HepG2 (cell line): ENCODE results near the gene TXLNA. TPM values are rescaled to one million over a fixed set of nuclear protein-coding genes. Genes with fewer than 3 reads are reported as not detected.

Experiments used
- ATAC-seq: fragments of 200-7000 bp; cut with Tn5 transposase; 3 replicates; pipeline ENCODE4 v1.9.1; 2020; ENCODE audit warnings: mild to moderate bottlenecking, moderate library complexity
- BruUV-seq: library from RNA; stranded (reverse); fragments of 400-500 nt; replicated peaks from 2 replicates; lab custom pipeline; 2021; lab: Mats Ljungman, UMichigan
- CTCF ChIA-PET: fragments of 300-600 bp; formaldehyde crosslinking; extraction: SDS; loops from one replicate; lab custom pipeline; 2021; ENCODE audit warnings: low total read pairs, inconsistent platforms, low intra/inter-chr PET ratio; lab: Yijun Ruan, JAX
- POLR2A ChIA-PET: fragments of 350-600 bp; sonication (Branson Sonifier 250); formaldehyde crosslinking; loops from one replicate; lab custom pipeline; 2020; ENCODE audit warnings: antibody characterized with exemption, inconsistent platforms; lab: Yijun Ruan, JAX
- DNase-seq: peaks from one replicate; pipeline ENCODE4 v3.0.0-alpha.2; 2015; ENCODE audit warnings: low spot score
- FAIRE-seq: peaks from 3 replicates; lab custom pipeline; 2011; peaks lifted over from hg19 to GRCh38; lab: Jason Lieb, UNC
- H2AFZ ChIP-seq: one replicate; pipeline ENCODE4 v1.6.1; 2011; ENCODE audit warnings: low read length, inconsistent platforms
- H3K27ac ChIP-seq: fragments of 300-600 bp; 3 replicates; pipeline ENCODE4 v1.8.0; 2011; ENCODE audit warnings: mixed run types, mild to moderate bottlenecking, mixed read lengths, low read length, inconsistent platforms; ENCODE audit not compliant: insufficient read depth; ENCODE audit errors: extremely low read length
- H3K27me3 ChIP-seq, 2 experiments: fragments of 200-600 bp in 1 of 2; 2 replicates in 1 of 2; 3 replicates in 1 of 2; pipeline versions ENCODE4 v1.6.0 to v1.8.0; 2011; ENCODE audit warnings: low read length in 2 of 2, mild to moderate bottlenecking in 2 of 2, moderate library complexity in 2 of 2, inconsistent platforms in 1 of 2; ENCODE audit not compliant: insufficient read depth in 2 of 2, control insufficient read depth in 1 of 2
- H3K36me3 ChIP-seq, 2 experiments: fragments of 200-600 bp in 1 of 2; replicated peaks in 1 of 2; 2 replicates in 1 of 2; 3 replicates in 1 of 2; pipeline versions ENCODE4 v1.5.1 to v1.8.0; 2011; ENCODE audit warnings: low read length in 2 of 2, inconsistent platforms in 1 of 2; ENCODE audit not compliant: insufficient read depth in 2 of 2, control insufficient read depth in 1 of 2
- H3K4me1 ChIP-seq: 2 replicates; pipeline ENCODE4 v1.5.1; 2012; ENCODE audit warnings: low read length, inconsistent platforms; ENCODE audit not compliant: insufficient read depth
- H3K4me2 ChIP-seq: 2 replicates; pipeline ENCODE4 v1.6.0; 2011; ENCODE audit warnings: low read depth, low read length, inconsistent platforms
- H3K4me3 ChIP-seq, 3 experiments: fragments of 200-600 bp in 1 of 3; sonication (generic), shearing (Covaris generic) in 1 of 3; replicated peaks in 1 of 3; 2 replicates each; pipeline ENCODE4 v1.5.1; 2011 to 2016; ENCODE audit warnings: low read length in 3 of 3, inconsistent platforms in 2 of 3, low read depth in 2 of 3, mild to moderate bottlenecking in 2 of 3, control low read depth in 1 of 3, mixed read lengths in 1 of 3; ENCODE audit not compliant: insufficient read depth in 1 of 3
- H3K79me2 ChIP-seq: one replicate; pipeline ENCODE4 v1.6.1; 2011; ENCODE audit warnings: low read length, inconsistent platforms; ENCODE audit not compliant: insufficient read depth
- H3K9ac ChIP-seq: 2 replicates; pipeline ENCODE4 v1.6.0; 2011; ENCODE audit warnings: mild to moderate bottlenecking, low read depth, low read length, inconsistent platforms; ENCODE audit not compliant: insufficient read depth
- H3K9me3 ChIP-seq: 2 replicates; pipeline ENCODE4 v1.5.1; 2012; ENCODE audit warnings: mild to moderate bottlenecking, low read length
- H4K20me1 ChIP-seq: 2 replicates; pipeline ENCODE4 v1.6.0; 2011; ENCODE audit warnings: inconsistent platforms, mild to moderate bottlenecking, low read length, moderate library complexity; ENCODE audit not compliant: insufficient read depth
- AGO2 ChIP-seq: fragments of 200-400 bp; formaldehyde crosslinking; optimal IDR thresholded peaks from 2 replicates; pipeline ENCODE3; 2017; ENCODE audit warnings: mild to moderate bottlenecking, low read depth, low read length, moderate library complexity
- ATF7 ChIP-seq, 2 experiments: fragments of 450-650 bp in 1 of 2; sonication (generic) in 1 of 2; formaldehyde crosslinking in 1 of 2; IDR thresholded peaks; 2 replicates each; pipeline versions ENCODE4 v1.4.0 to v1.6.1; 2016 to 2020; ENCODE audit warnings: antibody characterized with exemption in 1 of 2, mild to moderate bottlenecking in 1 of 2, missing genetic modification reagents in 1 of 2
- BCL3 ChIP-seq: sonication (generic); formaldehyde crosslinking; IDR thresholded peaks from 2 replicates; pipeline ENCODE4 v1.5.1; 2020; ENCODE audit warnings: mild to moderate bottlenecking, missing genetic modification reagents, moderate library complexity
- FOXA3 ChIP-seq: IDR thresholded peaks from 2 replicates; pipeline ENCODE4 v1.6.1; 2016; ENCODE audit warnings: missing genetic modification reagents, missing compliant biosample characterization
- MAF1 ChIP-seq: sonication (generic); formaldehyde crosslinking; IDR thresholded peaks from 2 replicates; pipeline ENCODE4 v1.5.0; 2020; ENCODE audit warnings: missing genetic modification reagents, borderline replicate concordance
- POLR2G ChIP-seq: fragments of 200-400 bp; formaldehyde crosslinking; IDR thresholded peaks from 2 replicates; pipeline ENCODE4 v1.6.1; 2018; ENCODE audit warnings: mild to moderate bottlenecking, low read depth, low read length, moderate library complexity
- SATB2 ChIP-seq: sonication (generic); formaldehyde crosslinking; IDR thresholded peaks from 2 replicates; pipeline ENCODE4 v1.5.0; 2020; ENCODE audit warnings: missing genetic modification reagents
- SNAPC5 ChIP-seq: sonication (generic); formaldehyde crosslinking; IDR thresholded peaks from 2 replicates; pipeline ENCODE4 v1.8.1; 2023; ENCODE audit warnings: mild to moderate bottlenecking, missing genetic modification reagents, borderline replicate concordance
- ZNF207 ChIP-seq: fragments of 450-650 bp; IDR thresholded peaks from 2 replicates; pipeline ENCODE4 v1.6.1; 2016; ENCODE audit warnings: antibody characterized with exemption, borderline replicate concordance
- ZNF24 ChIP-seq: fragments of 450-650 bp; IDR thresholded peaks from 2 replicates; pipeline ENCODE4 v1.6.1; 2017; ENCODE audit warnings: antibody characterized with exemption, mild to moderate bottlenecking
- ZNF530 ChIP-seq: sonication (generic); formaldehyde crosslinking; IDR thresholded peaks from 2 replicates; pipeline ENCODE4 v1.5.0; 2020; ENCODE audit warnings: low read depth, mild to moderate bottlenecking, missing genetic modification reagents
- ZNF556 ChIP-seq: sonication (generic); formaldehyde crosslinking; IDR thresholded peaks from 2 replicates; pipeline ENCODE4 v1.4.0; 2020; ENCODE audit warnings: mild to moderate bottlenecking, missing genetic modification reagents, borderline replicate concordance
- ZNF569 ChIP-seq: sonication (generic); formaldehyde crosslinking; IDR thresholded peaks from 2 replicates; pipeline ENCODE4 v1.5.0; 2020; ENCODE audit warnings: mild to moderate bottlenecking, missing genetic modification reagents, moderate library complexity, borderline replicate concordance
- ZSCAN25 ChIP-seq: sonication (generic); formaldehyde crosslinking; IDR thresholded peaks from 2 replicates; pipeline ENCODE4 v1.8.0; 2022; ENCODE audit warnings: mild to moderate bottlenecking, missing genetic modification reagents
- WGBS: methylation state at CpG from one replicate; pipeline ENCODE4 v1.1.6; 2017; ENCODE audit warnings: low lambda C conversion rate; 5-methylcytosine and 5-hydroxymethylcytosine counted together
- in situ Hi-C: cut with HindIII; loops from 2 replicates; pipeline ENCODE4 v1.10.0; 2017; ENCODE audit warnings: low pct_unique_long_range_greater_than_20kb; ENCODE audit not compliant: extremely low pct_ligation_motif_present
- intact Hi-C: fragments of 100-400 bp; cut with micrococcal nuclease; formaldehyde crosslinking; loops from one replicate; pipeline ENCODE4 v1.10.0; 2022; ENCODE audit not compliant: unreplicated experiment
- polyA plus RNA-seq, 8 experiments: library from polyadenylated mRNA; depleted of rRNA in 3 of 8; stranded (reverse) in 7 of 8; unstranded in 1 of 8; fragments of >200 nt; fragmentation: Illumina TruSeq in 4 of 8; extraction: Trizol in 4 of 8; gene quantifications; 2 replicates each; pipeline versions ENCODE4 v1.2.1 to v1.2.3, GENCODE V29; 2011 to 2016; ENCODE audit warnings: low read depth in 4 of 8, missing spikeins in 1 of 8, mixed read lengths in 1 of 8; ENCODE audit not compliant: insufficient read depth in 1 of 8
- total RNA-seq, 5 experiments: library from RNA; depleted of rRNA; stranded (reverse); fragments of >200 nt; fragmentation: Illumina TruSeq; extraction: Trizol; gene quantifications; 2 replicates each; pipeline ENCODE4 v1.2.3, GENCODE V29; 2016; ENCODE audit warnings: low read depth in 1 of 5

The TXLNA gene
- total and polyA plus RNA-seq, 2 of the 13 experiments (the other 11 are each of a cell fraction or from before 2014, with no cell fraction given), result 29.6 to 67.8 TPM

GRCh38 chr1:32198237-32199042 lies 19.0 kb downstream of the TXLNA start (continued):
- TF ChIP-seq MAF1, result no peak

- ChIA-PET POLR2A (interaction anchor here (0.6 to 4.8 kb wide), 3 partner anchors 19 to 138 kb away, joined by 3 to 38 read pairs (median 3); partner anchors contain the start of gene TXLNA), CTCF (no interaction called here)
- ATAC-seq (no peak), FAIRE-seq (no peak), DNase-seq (no peak)
- in situ Hi-C loops (no loop called here), intact Hi-C loops (no loop called here)
- Histone ChIP-seq H4K20me1 (no peaks in the 10 kb centered on the region), H3K27ac (no peak overlapping the region), H3K36me3 (peaks cover 17 to 32% of the 10 kb centered on the region in 2 experiments), H3K79me2 (no peaks in the 10 kb centered on the region), H3K9me3 (no peaks in the 10 kb centered on the region), H3K4me1 (peaks cover 20% of the 10 kb centered on the region), H3K9ac (no peak overlapping the region), H2AFZ (no peak overlapping the region), H3K4me3 (no peak overlapping the region), H3K4me2 (no peak overlapping the region), H3K27me3 (no peaks in the 10 kb centered on the region)
- BruUV-seq, result no TSS peak
- peak; percentile 9 for TF ChIP-seq AGO2
- TF ChIP-seq POLR2G, result peak; percentile 22
- no peak for TF ChIP-seq SATB2
- 89% methylated on average over 3 of the region's 4 CpGs for WGBS
Observed at GRCh38 chr1:32199043-32199716, 19.7 kb downstream of the TXLNA start.

GRCh38 chr1:32199717-32200072 lies 20.2 kb downstream of the TXLNA start:
- in situ Hi-C loops, result no loop called here
- Histone ChIP-seq H3K79me2 (no peaks in the 10 kb centered on the region), H3K4me1 (peaks cover 20% of the 10 kb centered on the region), H3K27me3 (no peaks in the 10 kb centered on the region), H3K4me2 (peak overlapping the region; percentile 96; the same call in 1 of the 2 replicates), H3K9me3 (no peaks in the 10 kb centered on the region), H3K4me3 (peak overlapping the region in 1 of 3 experiments; percentile 72; a peak in 1 of 6 replicates), H3K27ac (no peak overlapping the region), H2AFZ (no peak overlapping the region), H4K20me1 (no peaks in the 10 kb centered on the region), H3K9ac (no peak overlapping the region), H3K36me3 (peaks cover 13 to 26% of the 10 kb centered on the region in 2 experiments)
- intact Hi-C loops, result no loop called here
- ATAC-seq (peak; percentile 2; the same call in 2 of the 3 replicates), DNase-seq (no peak), FAIRE-seq (no peak)
- BruUV-seq, result no TSS peak
- WGBS, result 100% methylated on average over 1 of the region's 6 CpGs
- CTCF ChIA-PET, result no interaction called here
- POLR2A ChIA-PET, result interaction anchor here (0.6 to 4.8 kb wide), 8 partner anchors 16 to 195 kb away, joined by 3 to 38 read pairs (median 4); partner anchors contain the start of genes BSDC1, TMEM39B and TXLNA
- no peak for TF ChIP-seq ZSCAN25 (CRISPR knock-in tag)
- no peak for TF ChIP-seq BCL3
- TF ChIP-seq ZNF569 (CRISPR knock-in tag), result no peak
- peak; percentile 59 for TF ChIP-seq AGO2
- TF ChIP-seq ZNF530 (CRISPR knock-in tag), result no peak
- no peak for TF ChIP-seq ZNF24
- no peak for TF ChIP-seq SNAPC5 (CRISPR knock-in tag)
- no peak for TF ChIP-seq ZNF556
- no peak for TF ChIP-seq ZNF207
- no peak for TF ChIP-seq ATF7 (IDR thresholded peaks at IDR 0.05)
- TF ChIP-seq ATF7 (CRISPR knock-in tag; IDR thresholded peaks at IDR 0.05), result no peak
- no peak for TF ChIP-seq FOXA3
